ENCODE measurements around the gene IKBKE. TPM values are rescaled to one million over a fixed set of nuclear protein-coding genes. Genes with fewer than 3 reads are reported as not detected.

Gene IKBKE
- total RNA-seq, 1 experiment from 2014 or later = 5.1 TPM

DNA sequence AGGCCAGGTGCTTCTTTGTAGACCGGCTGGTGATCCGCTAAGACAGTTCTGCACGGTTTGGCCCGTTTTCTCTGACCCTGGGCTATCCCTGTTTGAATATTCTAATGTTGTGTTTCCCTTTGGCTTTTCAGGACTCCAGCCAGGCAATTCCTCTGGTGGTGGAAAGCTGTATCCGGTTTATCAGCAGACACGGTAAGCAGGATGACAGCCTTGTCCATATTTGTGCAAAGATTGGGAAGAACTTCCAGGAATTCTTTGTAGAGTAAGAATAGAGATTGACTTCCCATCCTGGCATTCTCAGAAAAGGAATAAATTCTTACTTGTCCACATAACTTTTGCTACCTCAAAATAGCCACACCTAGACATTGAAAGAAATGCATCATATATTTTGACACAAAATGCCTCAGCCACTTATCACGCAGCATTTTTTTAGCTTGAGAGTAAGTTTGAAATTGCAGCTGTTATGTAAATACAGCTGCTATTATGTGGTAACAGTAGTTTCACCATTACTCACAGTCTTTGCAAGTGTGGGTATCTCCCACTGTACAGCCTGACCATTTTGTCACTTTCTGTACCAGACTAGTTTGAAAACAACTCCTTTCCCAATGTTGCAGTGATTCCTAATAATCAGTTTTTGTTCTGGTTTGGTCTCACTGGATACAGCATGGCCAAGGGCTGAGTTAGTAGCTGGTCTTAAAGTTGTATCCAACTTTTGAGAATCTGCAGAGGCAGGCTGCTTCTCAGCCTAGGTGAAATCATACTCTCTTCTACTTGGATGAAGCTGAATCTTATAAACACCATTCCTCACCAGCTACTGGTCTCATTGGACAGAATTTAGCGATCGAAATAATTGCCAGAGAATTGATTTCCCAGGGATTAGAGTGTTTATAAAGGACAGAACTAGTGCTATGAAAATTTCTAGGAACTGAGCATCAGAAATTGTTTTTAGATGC lies 40.0 kb upstream of the IKBKE start:
- ChIA-PET POLR2A (no interaction called here), RAD21 (ENCODE audit: low non-redundant PET in 1 of 2, low total read pairs in 2 of 2, uncharacterized antibody in 2 of 2, unreplicated experiment in 2 of 2) (no interaction called here), CTCF (no interaction called here)
- Histone ChIP-seq H3K4me1 (ENCODE audit: control insufficient read depth in 1 of 2, insufficient read depth in 2 of 2, low read length in 2 of 2) (no peaks in the 10 kb centered on the region), H3K4me2 (ENCODE audit: low read length) (no peak overlapping the region), H4K20me1 (ENCODE audit: insufficient read depth) (no peaks in the 10 kb centered on the region), H3K36me3 (ENCODE audit: control insufficient read depth in 1 of 2, insufficient read depth in 2 of 2, low read length in 2 of 2) (peaks cover 4 to 7% of the 10 kb centered on the region in 2 experiments; a peak in 1 of 4 replicates), H3K4me3 (replicated peaks in 1 of 2; ENCODE audit: low read depth in 1 of 2, low read length in 2 of 2) (no peak overlapping the region), H3K27me3 (ENCODE audit: insufficient read depth, low read length) (no peaks in the 10 kb centered on the region), H3K27ac (ENCODE audit: low read depth, low read length) (no peak overlapping the region), H3K79me2 (ENCODE audit: insufficient read depth, low read length) (no peaks in the 10 kb centered on the region), H3K9me2 (ENCODE audit: insufficient read depth) (no peaks in the 10 kb centered on the region), H3K9ac (ENCODE audit: low read length) (no peak overlapping the region), H3K9me3 (ENCODE audit: control insufficient read depth in 1 of 2, insufficient read depth in 1 of 2, low read depth in 1 of 2, low read length in 2 of 2) (no peaks in the 10 kb centered on the region), H2AFZ (ENCODE audit: low read depth, low read length, poor library complexity, severe bottlenecking) (no peak overlapping the region)
- intact Hi-C loops (cut with micrococcal nuclease) = no loop called here
- no peak for DNase-seq (ENCODE audit: low read depth, low spot score)
- BruUV-seq (replicated peaks) = no TSS peak
- TF ChIP-seq EZH2 (IDR thresholded peaks at IDR 0.05) (no peak), EGR1 (IDR thresholded peaks at IDR 0.05; ENCODE audit: low read depth) (no peak), POLR2AphosphoS5 (IDR thresholded peaks at IDR 0.05; ENCODE audit: low read depth, low read length) (no peak)
- ATAC-seq = no peak

GRCh38 chr1:206435445-206435844 lies 34.8 kb upstream of the IKBKE start:
- no peak for ATAC-seq

More at GRCh38 chr1:206435445-206435844, 34.8 kb upstream of the IKBKE start:
- Histone ChIP-seq H3K9ac (ENCODE audit: low read length) (no peak overlapping the region), H4K20me1 (ENCODE audit: insufficient read depth) (no peaks in the 10 kb centered on the region), H3K79me2 (ENCODE audit: insufficient read depth, low read length) (no peaks in the 10 kb centered on the region), H2AFZ (ENCODE audit: low read depth, low read length, poor library complexity, severe bottlenecking) (no peak overlapping the region), H3K9me3 (ENCODE audit: control insufficient read depth in 1 of 2, insufficient read depth in 1 of 2, low read depth in 1 of 2, low read length in 2 of 2) (no peaks in the 10 kb centered on the region), H3K4me2 (ENCODE audit: low read length) (no peak overlapping the region), H3K4me1 (ENCODE audit: control insufficient read depth in 1 of 2, insufficient read depth in 2 of 2, low read length in 2 of 2) (no peaks in the 10 kb centered on the region), H3K36me3 (ENCODE audit: control insufficient read depth in 1 of 2, insufficient read depth in 2 of 2, low read length in 2 of 2) (peaks cover 2 to 6% of the 10 kb centered on the region in 2 experiments; a peak in 1 of 4 replicates), H3K9me2 (ENCODE audit: insufficient read depth) (no peaks in the 10 kb centered on the region), H3K4me3 (replicated peaks in 1 of 2; ENCODE audit: low read depth in 1 of 2, low read length in 2 of 2) (no peak overlapping the region), H3K27ac (ENCODE audit: low read depth, low read length) (no peak overlapping the region), H3K27me3 (ENCODE audit: insufficient read depth, low read length) (no peaks in the 10 kb centered on the region)
- ChIA-PET POLR2A (no interaction called here), RAD21 (ENCODE audit: low non-redundant PET in 1 of 2, low total read pairs in 2 of 2, uncharacterized antibody in 2 of 2, unreplicated experiment in 2 of 2) (no interaction called here), CTCF (no interaction called here)
- no peak for TF ChIP-seq YY1 (IDR thresholded peaks at IDR 0.05; ENCODE audit: extremely low read depth, insufficient replicate concordance, low read depth, low read length)
- no peak for TF ChIP-seq JUND (IDR thresholded peaks at IDR 0.05)
- TF ChIP-seq SRF (IDR thresholded peaks at IDR 0.05; ENCODE audit: low read depth) = no peak
- no peak for TF ChIP-seq SP1 (IDR thresholded peaks at IDR 0.05; ENCODE audit: low read depth)
- TF ChIP-seq FOSL1 (IDR thresholded peaks at IDR 0.05; ENCODE audit: low read depth) = no peak
- TF ChIP-seq ZFX (IDR thresholded peaks at IDR 0.05) = no peak
- no TSS peak for BruUV-seq (replicated peaks)
- DNase-seq (ENCODE audit: low read depth, low spot score) = no peak
- intact Hi-C loops (cut with micrococcal nuclease) = no loop called here
